Embryonic facial prominence (tissue), 1 donor: ENCODE data around the gene LCE2B.

Experiments
- DNase-seq: peaks from one replicate; pipeline ENCODE4 v3.0.0-alpha.2; 2016; ENCODE audit errors: extremely low spot score

Gene LCE2B

GRCh38 chr1:152735648-152736047 lies 49.7 kb downstream of the LCE2B start:
- DNase-seq = no peak
